SK-N-SH (cell line): ENCODE results near the gene HSFX1. TPM values are rescaled to one million over a fixed set of nuclear protein-coding genes. Genes with fewer than 3 reads are reported as not detected.
"Not testable (repeated sequence)": the region's sequence is repeated elsewhere in the genome, so short reads cannot be mapped to it uniquely, and the experiment has no call there.

ENCODE experiments used
- CTCF ChIA-PET: fragments of 300-600, 350-600 bp; formaldehyde crosslinking; extraction: SDS; loops from one replicate; lab custom pipeline; 2021; lab: Yijun Ruan, JAX
- POLR2A ChIA-PET: fragments of 350-600 bp; sonication (Branson Sonifier 250); formaldehyde crosslinking; extraction: SDS; loops from one replicate; lab custom pipeline; 2020; ENCODE audit warnings: antibody characterized with exemption, inconsistent platforms; lab: Yijun Ruan, JAX
- DNase-seq: peaks from one replicate; pipeline ENCODE4 v3.0.0; 2012
- H2AFZ ChIP-seq: fragments of 200-600 bp; sonication (generic); 2 replicates; pipeline ENCODE4 v1.8.1; 2016; ENCODE audit warnings: antibody characterized with exemption, mild to moderate bottlenecking, low read depth
- H3F3A ChIP-seq: fragments of 200-600 bp; sonication (generic); replicated peaks from 2 replicates; pipeline ENCODE3; 2016; ENCODE audit warnings: antibody characterized with exemption, mild to moderate bottlenecking; ENCODE audit not compliant: insufficient read depth
- H3K27ac ChIP-seq, 2 experiments: fragments of 200-500 bp in 1 of 2; fragments of 200-600 bp in 1 of 2; sonication (Bioruptor generic) in 1 of 2; sonication (generic), shearing (Covaris generic) in 1 of 2; 2 replicates each; pipeline versions ENCODE4 v1.5.1 to v1.6.1; 2014 to 2016; ENCODE audit warnings: low read depth in 2 of 2, inconsistent platforms in 1 of 2, low read length in 1 of 2, mild to moderate bottlenecking in 1 of 2, mixed read lengths in 1 of 2
- H3K27me3 ChIP-seq: fragments of 200-600 bp; sonication (generic), shearing (Covaris generic); 2 replicates; pipeline ENCODE4 v1.6.1; 2016; ENCODE audit warnings: mixed run types; ENCODE audit not compliant: insufficient read depth
- H3K36me3 ChIP-seq, 2 experiments: fragments of 200-500 bp in 1 of 2; fragments of 200-600 bp in 1 of 2; sonication (Bioruptor generic) in 1 of 2; sonication (generic) in 1 of 2; replicated peaks in 1 of 2; 2 replicates each; pipeline versions ENCODE3 to v1.5.1; 2014 to 2016; ENCODE audit warnings: low read length in 1 of 2, mild to moderate bottlenecking in 1 of 2; ENCODE audit not compliant: insufficient read depth in 2 of 2, control insufficient read depth in 1 of 2
- H3K4me1 ChIP-seq, 2 experiments: fragments of 200-500 bp in 1 of 2; fragments of 200-600 bp in 1 of 2; sonication (Bioruptor generic) in 1 of 2; sonication (generic), shearing (Covaris generic) in 1 of 2; 2 replicates each; pipeline versions ENCODE4 v1.5.1 to v1.6.1; 2014 to 2016; ENCODE audit warnings: low read depth in 1 of 2, low read length in 1 of 2, mixed run types in 1 of 2; ENCODE audit not compliant: insufficient read depth in 2 of 2, control insufficient read depth in 1 of 2
- H3K4me2 ChIP-seq: fragments of 200-600 bp; sonication (generic), shearing (Covaris generic); 2 replicates; pipeline ENCODE4 v1.6.1; 2017; ENCODE audit warnings: mixed run types
- H3K4me3 ChIP-seq, 2 experiments: fragments of 200-500 bp in 1 of 2; fragments of 200-600 bp in 1 of 2; sonication (Bioruptor generic) in 1 of 2; sonication (generic), shearing (Covaris generic) in 1 of 2; 2 replicates each; pipeline versions ENCODE4 v1.5.1 to v1.8.1; 2014 to 2016; ENCODE audit warnings: low read depth in 2 of 2, inconsistent platforms in 1 of 2, low read length in 1 of 2, mild to moderate bottlenecking in 1 of 2, mixed read lengths in 1 of 2, moderate library complexity in 1 of 2
- H3K79me2 ChIP-seq: fragments of 200-600 bp; sonication (generic); 2 replicates; pipeline ENCODE4 v1.8.1; 2017; ENCODE audit warnings: mild to moderate bottlenecking; ENCODE audit not compliant: insufficient read depth
- H3K9ac ChIP-seq: fragments of 200-600 bp; sonication (generic); 2 replicates; pipeline ENCODE4 v1.6.1; 2017; ENCODE audit warnings: mixed run types
- H3K9me2 ChIP-seq: fragments of 200-600 bp; sonication (generic); 2 replicates; pipeline ENCODE4 v1.6.1; 2017; ENCODE audit warnings: mixed run types
- H3K9me3 ChIP-seq: fragments of 200-600 bp; sonication (generic); 2 replicates; pipeline ENCODE4 v1.6.1; 2017; ENCODE audit warnings: mixed run types, mild to moderate bottlenecking, moderate library complexity
- H4K20me1 ChIP-seq: fragments of 200-600 bp; sonication (generic); 2 replicates; pipeline ENCODE4 v1.6.1; 2017; ENCODE audit warnings: mild to moderate bottlenecking, mixed run types; ENCODE audit not compliant: insufficient read depth
- ELF1 ChIP-seq: IDR thresholded peaks from 2 replicates; pipeline ENCODE4 v1.4.0; 2012
- EP300 ChIP-seq, 2 experiments: IDR thresholded peaks; 2 replicates each; pipeline versions ENCODE4 v1.4.0 to v1.6.1; 2012; ENCODE audit warnings: borderline replicate concordance in 1 of 2, low read depth in 1 of 2, low read length in 1 of 2
- EZH2phosphoT487 ChIP-seq: fragments of 200-600 bp; sonication (generic); IDR thresholded peaks from 2 replicates; pipeline ENCODE4 v1.6.1; 2017; ENCODE audit warnings: low read depth, mixed run types, mild to moderate bottlenecking, antibody characterized with exemption, moderate library complexity, borderline replicate concordance
- FOXM1 ChIP-seq: IDR thresholded peaks from 2 replicates; pipeline ENCODE4 v1.4.0; 2012; ENCODE audit warnings: low read depth, mild to moderate bottlenecking
- MEF2A ChIP-seq: IDR thresholded peaks from 2 replicates; pipeline ENCODE4 v1.4.0; 2012; ENCODE audit warnings: low read depth, borderline replicate concordance
- NRF1 ChIP-seq: IDR thresholded peaks from 2 replicates; pipeline ENCODE4 v1.6.1; 2012; ENCODE audit warnings: low read depth, mild to moderate bottlenecking, low read length
- RFX5 ChIP-seq: IDR thresholded peaks from 2 replicates; pipeline ENCODE4 v1.6.1; 2012; ENCODE audit warnings: mild to moderate bottlenecking, improper control_type of control experiment, low read length
- TCF12 ChIP-seq: IDR thresholded peaks from 2 replicates; pipeline ENCODE4 v1.4.0; 2012
- TEAD4 ChIP-seq: IDR thresholded peaks from 2 replicates; pipeline ENCODE4 v1.4.0; 2012; ENCODE audit warnings: mild to moderate bottlenecking, borderline replicate concordance; ENCODE audit not compliant: insufficient read depth
- YY1 ChIP-seq: IDR thresholded peaks from 2 replicates; pipeline ENCODE4 v1.4.0; 2012; ENCODE audit warnings: low read depth, mild to moderate bottlenecking
- WGBS: methylation state at CpG from one replicate; pipeline ENCODE4 v1.1.6; 2017; ENCODE audit warnings: low lambda C conversion rate; 5-methylcytosine and 5-hydroxymethylcytosine counted together
- polyA plus RNA-seq, 3 experiments: library from polyadenylated mRNA; depleted of rRNA; stranded (reverse); fragments of >200 nt; gene quantifications; 2 replicates each; pipeline ENCODE4 v1.2.3, GENCODE V29; 2012
- TF ChIP-seq, protein P1 (sequence below): fragments of 200-600 bp; sonication (generic); IDR thresholded peaks from 2 replicates; pipeline ENCODE4 v1.6.1; 2017; ENCODE audit warnings: antibody characterized with exemption, mild to moderate bottlenecking, moderate library complexity
- TF ChIP-seq, protein P2 (sequence below): IDR thresholded peaks from 2 replicates; pipeline ENCODE4 v1.4.0; 2012; ENCODE audit warnings: low read depth, borderline replicate concordance
- TF ChIP-seq, protein P3 (sequence below): IDR thresholded peaks from 2 replicates; pipeline ENCODE4 v1.4.0; 2012; ENCODE audit warnings: low read depth

The HSFX1 gene
- polyA plus RNA-seq, 1 of the 3 experiments (the other 2 are of a cell fraction), result 0.12 TPM

DNA sequence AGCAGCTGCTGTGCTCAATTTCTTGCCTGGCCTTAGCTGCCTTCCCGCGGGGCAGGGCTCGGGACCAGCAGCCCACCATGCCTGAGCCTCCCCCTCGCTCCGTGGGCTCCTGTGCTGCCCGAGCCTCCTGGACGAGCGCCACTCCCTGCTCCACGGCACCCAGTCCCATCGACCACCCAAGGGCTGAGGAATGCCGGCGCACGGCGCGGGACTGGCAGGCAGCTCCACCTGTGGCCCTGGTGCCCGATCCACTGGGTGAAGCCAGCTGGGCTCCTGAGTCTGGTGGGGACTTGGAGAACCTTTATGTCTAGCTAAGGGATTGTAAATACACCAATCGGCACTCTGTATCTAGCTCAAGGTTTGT lies 15.2 kb upstream of the HSFX1 start:
- H3K9ac ChIP-seq, H3K4me1 ChIP-seq, H3K9me2 ChIP-seq, H3K4me3 ChIP-seq, POLR2A ChIA-PET, H3F3A ChIP-seq, H3K79me2 ChIP-seq, H2AFZ ChIP-seq, H3K27ac ChIP-seq, H4K20me1 ChIP-seq, CTCF ChIA-PET, H3K4me2 ChIP-seq, H3K36me3 ChIP-seq, H3K9me3 ChIP-seq, DNase-seq: not testable (repeated sequence)
- 32% methylated on average over 8 of the region's 17 CpGs for WGBS
- H3K27me3 ChIP-seq, result peaks cover 22% of the 10 kb centered on the region; the same call in 1 of the 2 replicates

DNA sequence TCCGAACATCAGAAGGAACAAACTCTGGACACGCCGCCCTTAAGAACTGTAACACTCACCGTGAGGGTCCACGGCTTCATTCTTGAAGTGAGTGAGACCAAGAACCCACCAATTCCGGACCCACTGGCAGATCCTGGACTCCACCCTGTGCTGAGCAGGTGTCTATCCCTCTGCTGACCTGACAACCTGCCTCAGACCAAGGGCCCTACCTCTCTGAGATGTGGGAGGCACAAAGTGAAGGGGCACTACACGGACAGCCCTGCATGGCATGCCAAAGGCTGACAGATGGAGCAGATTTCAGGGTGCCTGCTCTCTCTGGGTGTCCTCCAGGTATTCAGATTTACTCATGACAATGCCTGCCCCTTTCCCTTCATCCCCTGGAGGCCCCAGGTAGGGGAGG lies 14.0 kb upstream of the HSFX1 start:
- TF ChIP-seq YY1 (no peak), RFX5 (no peak), MEF2A (no peak), EZH2phosphoT487 (no peak), TCF12 (no peak), NRF1 (no peak), EP300 (IDR thresholded peaks at IDR 0.05; ENCODE audit: borderline replicate concordance in 1 of 2, low read depth in 1 of 2, low read length in 1 of 2) (no peak), TEAD4 (no peak), ELF1 (no peak), FOXM1 (no peak)
- TF ChIP-seq, protein P1, sequence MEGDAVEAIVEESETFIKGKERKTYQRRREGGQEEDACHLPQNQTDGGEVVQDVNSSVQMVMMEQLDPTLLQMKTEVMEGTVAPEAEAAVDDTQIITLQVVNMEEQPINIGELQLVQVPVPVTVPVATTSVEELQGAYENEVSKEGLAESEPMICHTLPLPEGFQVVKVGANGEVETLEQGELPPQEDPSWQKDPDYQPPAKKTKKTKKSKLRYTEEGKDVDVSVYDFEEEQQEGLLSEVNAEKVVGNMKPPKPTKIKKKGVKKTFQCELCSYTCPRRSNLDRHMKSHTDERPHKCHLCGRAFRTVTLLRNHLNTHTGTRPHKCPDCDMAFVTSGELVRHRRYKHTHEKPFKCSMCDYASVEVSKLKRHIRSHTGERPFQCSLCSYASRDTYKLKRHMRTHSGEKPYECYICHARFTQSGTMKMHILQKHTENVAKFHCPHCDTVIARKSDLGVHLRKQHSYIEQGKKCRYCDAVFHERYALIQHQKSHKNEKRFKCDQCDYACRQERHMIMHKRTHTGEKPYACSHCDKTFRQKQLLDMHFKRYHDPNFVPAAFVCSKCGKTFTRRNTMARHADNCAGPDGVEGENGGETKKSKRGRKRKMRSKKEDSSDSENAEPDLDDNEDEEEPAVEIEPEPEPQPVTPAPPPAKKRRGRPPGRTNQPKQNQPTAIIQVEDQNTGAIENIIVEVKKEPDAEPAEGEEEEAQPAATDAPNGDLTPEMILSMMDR, result no peak
- TF ChIP-seq, protein P2, sequence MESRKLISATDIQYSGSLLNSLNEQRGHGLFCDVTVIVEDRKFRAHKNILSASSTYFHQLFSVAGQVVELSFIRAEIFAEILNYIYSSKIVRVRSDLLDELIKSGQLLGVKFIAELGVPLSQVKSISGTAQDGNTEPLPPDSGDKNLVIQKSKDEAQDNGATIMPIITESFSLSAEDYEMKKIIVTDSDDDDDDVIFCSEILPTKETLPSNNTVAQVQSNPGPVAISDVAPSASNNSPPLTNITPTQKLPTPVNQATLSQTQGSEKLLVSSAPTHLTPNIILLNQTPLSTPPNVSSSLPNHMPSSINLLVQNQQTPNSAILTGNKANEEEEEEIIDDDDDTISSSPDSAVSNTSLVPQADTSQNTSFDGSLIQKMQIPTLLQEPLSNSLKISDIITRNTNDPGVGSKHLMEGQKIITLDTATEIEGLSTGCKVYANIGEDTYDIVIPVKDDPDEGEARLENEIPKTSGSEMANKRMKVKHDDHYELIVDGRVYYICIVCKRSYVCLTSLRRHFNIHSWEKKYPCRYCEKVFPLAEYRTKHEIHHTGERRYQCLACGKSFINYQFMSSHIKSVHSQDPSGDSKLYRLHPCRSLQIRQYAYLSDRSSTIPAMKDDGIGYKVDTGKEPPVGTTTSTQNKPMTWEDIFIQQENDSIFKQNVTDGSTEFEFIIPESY, result no peak
- TF ChIP-seq, protein P3, sequence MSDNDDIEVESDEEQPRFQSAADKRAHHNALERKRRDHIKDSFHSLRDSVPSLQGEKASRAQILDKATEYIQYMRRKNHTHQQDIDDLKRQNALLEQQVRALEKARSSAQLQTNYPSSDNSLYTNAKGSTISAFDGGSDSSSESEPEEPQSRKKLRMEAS, result no peak
- no peak for DNase-seq
- Histone ChIP-seq H3K36me3 (no peaks in the 10 kb centered on the region), H3K27ac (no peak overlapping the region), H2AFZ (no peak overlapping the region), H3K27me3 (peaks cover 27% of the 10 kb centered on the region; the same call in 1 of the 2 replicates), H3K9ac (no peak overlapping the region), H3K79me2 (no peaks in the 10 kb centered on the region), H3F3A (no peaks in the 10 kb centered on the region), H3K9me2 (no peaks in the 10 kb centered on the region), H3K4me2 (no peak overlapping the region), H3K4me3 (no peak overlapping the region), H3K4me1 (no peaks in the 10 kb centered on the region), H3K9me3 (no peaks in the 10 kb centered on the region), H4K20me1 (no peaks in the 10 kb centered on the region)
- ChIA-PET POLR2A (no interaction called here), CTCF (no interaction called here)
- 0% methylated on average over 1 of the region's 7 CpGs for WGBS
